ENCODE data around the gene CERT1. TPM values are rescaled to one million over a fixed set of nuclear protein-coding genes. Genes with fewer than 3 reads are reported as not detected.

CERT1 gene
- total and polyA plus RNA-seq, 9 of the 15 experiments (the other 6 are each of a cell fraction or from before 2014, with no cell fraction given): 3.4 to 24.7 (median 9.8) TPM

GRCh38 chr5:75511435-75512382 lies at the start of gene CERT1, which contains the start of gene POLK (continued):
- TF ChIP-seq, protein P1, sequence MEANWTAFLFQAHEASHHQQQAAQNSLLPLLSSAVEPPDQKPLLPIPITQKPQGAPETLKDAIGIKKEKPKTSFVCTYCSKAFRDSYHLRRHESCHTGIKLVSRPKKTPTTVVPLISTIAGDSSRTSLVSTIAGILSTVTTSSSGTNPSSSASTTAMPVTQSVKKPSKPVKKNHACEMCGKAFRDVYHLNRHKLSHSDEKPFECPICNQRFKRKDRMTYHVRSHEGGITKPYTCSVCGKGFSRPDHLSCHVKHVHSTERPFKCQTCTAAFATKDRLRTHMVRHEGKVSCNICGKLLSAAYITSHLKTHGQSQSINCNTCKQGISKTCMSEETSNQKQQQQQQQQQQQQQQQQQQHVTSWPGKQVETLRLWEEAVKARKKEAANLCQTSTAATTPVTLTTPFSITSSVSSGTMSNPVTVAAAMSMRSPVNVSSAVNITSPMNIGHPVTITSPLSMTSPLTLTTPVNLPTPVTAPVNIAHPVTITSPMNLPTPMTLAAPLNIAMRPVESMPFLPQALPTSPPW (CRISPR knock-in tag; IDR thresholded peaks at IDR 0.05): peak; percentile 99
- TF ChIP-seq, protein P2, sequence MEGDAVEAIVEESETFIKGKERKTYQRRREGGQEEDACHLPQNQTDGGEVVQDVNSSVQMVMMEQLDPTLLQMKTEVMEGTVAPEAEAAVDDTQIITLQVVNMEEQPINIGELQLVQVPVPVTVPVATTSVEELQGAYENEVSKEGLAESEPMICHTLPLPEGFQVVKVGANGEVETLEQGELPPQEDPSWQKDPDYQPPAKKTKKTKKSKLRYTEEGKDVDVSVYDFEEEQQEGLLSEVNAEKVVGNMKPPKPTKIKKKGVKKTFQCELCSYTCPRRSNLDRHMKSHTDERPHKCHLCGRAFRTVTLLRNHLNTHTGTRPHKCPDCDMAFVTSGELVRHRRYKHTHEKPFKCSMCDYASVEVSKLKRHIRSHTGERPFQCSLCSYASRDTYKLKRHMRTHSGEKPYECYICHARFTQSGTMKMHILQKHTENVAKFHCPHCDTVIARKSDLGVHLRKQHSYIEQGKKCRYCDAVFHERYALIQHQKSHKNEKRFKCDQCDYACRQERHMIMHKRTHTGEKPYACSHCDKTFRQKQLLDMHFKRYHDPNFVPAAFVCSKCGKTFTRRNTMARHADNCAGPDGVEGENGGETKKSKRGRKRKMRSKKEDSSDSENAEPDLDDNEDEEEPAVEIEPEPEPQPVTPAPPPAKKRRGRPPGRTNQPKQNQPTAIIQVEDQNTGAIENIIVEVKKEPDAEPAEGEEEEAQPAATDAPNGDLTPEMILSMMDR (IDR thresholded peaks at IDR 0.05 in 2 of 3, conservative IDR thresholded peaks at IDR 0.05 in 1 of 3; ENCODE audit: insufficient read depth in 2 of 3, low read depth in 1 of 3, low read length in 3 of 3): no peak
- TF ChIP-seq FUS (optimal IDR thresholded peaks at IDR 0.05; ENCODE audit: low read depth, low read length) (no peak), DIDO1 (tag; IDR thresholded peaks at IDR 0.05; ENCODE audit: low read depth) (peak; percentile 53; the same call in 1 of the 2 replicates), NEUROD1 (IDR thresholded peaks at IDR 0.05; ENCODE audit: borderline replicate concordance, low read depth, low read length, partially characterized antibody) (no peak), ZFX (CRISPR knock-in tag; IDR thresholded peaks at IDR 0.05) (peak; percentile 97), ASH1L (IDR thresholded peaks at IDR 0.05; ENCODE audit: borderline replicate concordance, low read depth, partially characterized antibody) (peak; percentile 22), HDAC2 (IDR thresholded peaks at IDR 0.05) (peak; percentile 51; the same call in 1 of the 2 replicates), BACH1 (tag; IDR thresholded peaks at IDR 0.05) (no peak), TARDBP (IDR thresholded peaks at IDR 0.05) (no peak), TFE3 (CRISPR knock-in tag; IDR thresholded peaks at IDR 0.05) (no peak), HNRNPK (IDR thresholded peaks at IDR 0.05; ENCODE audit: low read depth, low read length, poor library complexity, severe bottlenecking) (peak; percentile 22), FOSL1 (tag; conservative IDR thresholded peaks at IDR 0.05) (peak; percentile 40; the same call in 1 of the 2 replicates), HLTF (IDR thresholded peaks at IDR 0.05) (no peak), ZNF124 (CRISPR knock-in tag; IDR thresholded peaks at IDR 0.05) (no peak), MECOM (CRISPR knock-in tag; IDR thresholded peaks at IDR 0.05) (no peak), ZNF695 (CRISPR knock-in tag; IDR thresholded peaks at IDR 0.05) (no peak), CHAMP1 (IDR thresholded peaks at IDR 0.05) (no peak), SOX6 (IDR thresholded peaks at IDR 0.05) (no peak), CREM (IDR thresholded peaks at IDR 0.05; ENCODE audit: low read depth) (peak; percentile 86), RAD21 (CRISPR knock-in tag; conservative IDR thresholded peaks at IDR 0.05 in 1 of 2, IDR thresholded peaks at IDR 0.05 in 1 of 2) (no peak; a peak in 1 of 4 replicates)
